Hepatocyte (in vitro differentiated cells): ENCODE data around the gene MICALL2.

Experiments
- EZH2 ChIP-seq: fragments of 200-600 bp; sonication (generic); IDR thresholded peaks from 2 replicates; pipeline ENCODE4 v1.6.1; 2016; ENCODE audit warnings: antibody characterized with exemption, mild to moderate bottlenecking, borderline replicate concordance
- TF ChIP-seq, protein P1 (sequence below): fragments of 200-600 bp; sonication (generic); IDR thresholded peaks from 2 replicates; pipeline ENCODE4 v1.5.1; 2016; ENCODE audit warnings: antibody characterized with exemption, mild to moderate bottlenecking; ENCODE audit not compliant: poor library complexity

DNA sequence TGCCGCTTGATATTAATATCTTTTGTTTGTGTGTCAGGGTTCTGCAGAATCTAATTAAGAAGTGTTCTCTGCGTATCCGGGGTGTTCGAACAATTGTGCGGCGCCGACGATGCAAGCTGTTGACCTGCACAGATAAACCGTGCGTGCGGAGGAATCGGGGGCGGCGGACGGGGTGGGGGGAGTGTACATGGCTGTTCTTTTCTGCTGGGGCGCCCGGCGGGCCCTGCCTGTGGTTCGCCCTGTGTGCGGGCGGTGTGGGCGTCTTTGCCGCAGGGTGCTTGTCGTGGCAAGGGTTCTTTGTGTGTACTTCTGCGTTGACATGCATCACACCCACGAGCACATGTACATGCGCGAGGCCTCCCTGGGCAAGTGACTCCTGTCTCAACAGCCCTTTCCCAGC, 47.9 kb downstream of the MICALL2 start:
- no peak for TF ChIP-seq EZH2
- TF ChIP-seq, protein P1, sequence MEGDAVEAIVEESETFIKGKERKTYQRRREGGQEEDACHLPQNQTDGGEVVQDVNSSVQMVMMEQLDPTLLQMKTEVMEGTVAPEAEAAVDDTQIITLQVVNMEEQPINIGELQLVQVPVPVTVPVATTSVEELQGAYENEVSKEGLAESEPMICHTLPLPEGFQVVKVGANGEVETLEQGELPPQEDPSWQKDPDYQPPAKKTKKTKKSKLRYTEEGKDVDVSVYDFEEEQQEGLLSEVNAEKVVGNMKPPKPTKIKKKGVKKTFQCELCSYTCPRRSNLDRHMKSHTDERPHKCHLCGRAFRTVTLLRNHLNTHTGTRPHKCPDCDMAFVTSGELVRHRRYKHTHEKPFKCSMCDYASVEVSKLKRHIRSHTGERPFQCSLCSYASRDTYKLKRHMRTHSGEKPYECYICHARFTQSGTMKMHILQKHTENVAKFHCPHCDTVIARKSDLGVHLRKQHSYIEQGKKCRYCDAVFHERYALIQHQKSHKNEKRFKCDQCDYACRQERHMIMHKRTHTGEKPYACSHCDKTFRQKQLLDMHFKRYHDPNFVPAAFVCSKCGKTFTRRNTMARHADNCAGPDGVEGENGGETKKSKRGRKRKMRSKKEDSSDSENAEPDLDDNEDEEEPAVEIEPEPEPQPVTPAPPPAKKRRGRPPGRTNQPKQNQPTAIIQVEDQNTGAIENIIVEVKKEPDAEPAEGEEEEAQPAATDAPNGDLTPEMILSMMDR = no peak
